ENCODE measurements around the gene NRG2.
A peak's percentile ranks its signal among the peaks of the same experiment; 100 is the strongest.

NRG2 gene

DNA sequence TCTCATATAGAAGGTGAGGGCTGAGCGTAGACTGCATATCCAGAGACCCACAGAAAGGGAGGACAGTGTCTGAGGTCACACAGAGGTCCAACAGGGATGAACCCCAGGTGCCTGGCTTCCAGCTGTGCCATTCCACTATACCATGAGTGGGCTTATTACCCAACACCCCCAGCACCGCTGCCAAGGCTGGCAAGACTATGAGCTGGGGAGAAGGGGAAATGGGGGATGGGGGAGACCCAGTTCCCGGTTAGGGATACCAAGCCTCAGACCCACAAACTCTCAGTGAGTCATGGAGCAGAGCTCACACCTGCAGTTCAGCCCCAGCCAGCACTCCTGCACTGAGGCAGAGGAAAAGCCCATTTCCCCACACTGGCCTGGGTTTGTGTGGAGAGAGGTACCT, 141.1 kb downstream of the NRG2 start:
- DNase-seq, result no peak
- Histone ChIP-seq H3K36me3 (no peaks in the 10 kb centered on the region), H3K27ac (no peak overlapping the region), H3K4me3 (ENCODE audit: low read depth, low read length) (no peak overlapping the region), H3K27me3 (ENCODE audit: insufficient read depth, low read depth, severe bottlenecking) (peaks cover 10% of the 10 kb centered on the region), H3K9me3 (ENCODE audit: severe bottlenecking) (no peaks in the 10 kb centered on the region)
- TF ChIP-seq CTCF (IDR thresholded peaks at IDR 0.05; ENCODE audit: low read depth, low read length), result no peak

GRCh38 chr5:139901251-139901575, 141.9 kb downstream of the NRG2 start:
- no peak for TF ChIP-seq CTCF (IDR thresholded peaks at IDR 0.05; ENCODE audit: low read depth, low read length)
- Histone ChIP-seq H3K9me3 (ENCODE audit: severe bottlenecking) (no peaks in the 10 kb centered on the region), H3K27me3 (ENCODE audit: insufficient read depth, low read depth, severe bottlenecking) (peaks cover 10% of the 10 kb centered on the region)

DNA sequence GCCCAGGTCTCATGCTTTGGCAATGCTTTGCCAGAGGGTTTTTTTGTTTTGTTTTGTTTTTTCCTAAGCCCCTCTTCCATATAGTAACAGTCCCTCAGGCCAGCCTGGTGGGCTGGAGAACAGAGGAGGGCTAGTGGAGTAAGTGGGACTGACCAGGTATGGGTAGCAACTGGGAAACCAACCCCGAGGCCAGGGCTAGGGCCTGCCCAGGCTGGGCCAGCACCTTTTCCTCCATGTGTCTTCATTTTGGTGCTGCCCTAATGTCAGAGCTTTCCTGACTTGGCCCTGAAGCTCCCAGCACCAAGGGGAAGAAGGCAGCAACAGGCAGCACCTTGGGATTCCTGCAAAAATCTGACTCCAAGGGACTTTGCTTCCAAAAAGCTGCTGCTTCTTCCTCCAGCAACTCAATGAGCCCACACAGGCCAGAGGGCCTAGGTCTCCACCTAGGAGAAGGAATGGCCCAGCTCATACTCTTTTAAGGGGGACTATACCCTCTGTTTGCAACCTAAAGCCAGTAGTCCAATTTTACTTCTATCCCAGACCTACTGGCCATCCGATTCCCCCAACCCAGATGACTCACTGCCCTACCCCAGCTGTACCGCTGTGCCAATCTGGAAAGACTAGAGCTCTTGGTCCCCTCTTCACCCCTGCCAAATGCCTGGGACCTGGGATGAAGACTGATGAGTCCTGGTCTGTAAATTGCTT, 142.4 kb downstream of the NRG2 start:
- Histone ChIP-seq H3K27me3 (ENCODE audit: insufficient read depth, low read depth, severe bottlenecking) (peaks cover 10% of the 10 kb centered on the region), H3K27ac (no peak overlapping the region), H3K36me3 (no peaks in the 10 kb centered on the region), H3K9me3 (ENCODE audit: severe bottlenecking) (no peaks in the 10 kb centered on the region), H3K4me3 (ENCODE audit: low read depth, low read length) (no peak overlapping the region)
- TF ChIP-seq CTCF (IDR thresholded peaks at IDR 0.05; ENCODE audit: low read depth, low read length), result no peak
- DNase-seq, result no peak

More at GRCh38 chr5:139901251-139901575, 141.9 kb downstream of the NRG2 start:
- DNase-seq, result no peak
- no peaks in the 10 kb centered on the region for H3K36me3 ChIP-seq
- H3K27ac ChIP-seq, result no peak overlapping the region
- H3K4me3 ChIP-seq (ENCODE audit: low read depth, low read length), result no peak overlapping the region

- H3K27me3 ChIP-seq (ENCODE audit: insufficient read depth, low read depth, severe bottlenecking), result peaks cover 10% of the 10 kb centered on the region
- H3K4me3 ChIP-seq (ENCODE audit: low read depth, low read length), result no peak overlapping the region
- no peak overlapping the region for H3K27ac ChIP-seq
- no peaks in the 10 kb centered on the region for H3K36me3 ChIP-seq
- no peak for TF ChIP-seq CTCF (IDR thresholded peaks at IDR 0.05; ENCODE audit: low read depth, low read length)
- H3K9me3 ChIP-seq (ENCODE audit: severe bottlenecking), result no peaks in the 10 kb centered on the region
- DNase-seq, result no peak
Observed at GRCh38 chr5:139898981-139899380, 144.1 kb downstream of the NRG2 start.

DNA sequence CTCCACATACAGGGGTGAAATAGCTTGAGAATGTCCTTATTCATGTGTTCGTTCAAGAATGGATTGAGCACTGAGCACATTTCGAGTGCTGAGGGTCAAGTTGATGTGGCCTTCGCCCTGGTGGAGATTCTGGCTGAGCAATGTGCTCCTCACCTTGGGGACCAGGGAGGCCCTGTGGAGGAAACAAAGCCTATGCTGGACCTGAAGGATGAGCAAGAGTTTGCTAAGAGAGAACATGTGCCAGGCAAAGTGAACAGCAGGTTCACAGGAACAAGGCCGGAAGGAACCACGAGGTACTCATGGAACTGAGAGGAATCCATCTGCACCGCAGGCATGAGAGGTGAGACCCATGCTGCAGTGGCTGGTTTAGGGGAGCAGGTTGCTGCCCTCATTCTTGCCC, 145.1 kb downstream of the NRG2 start:
- Histone ChIP-seq H3K27ac (no peak overlapping the region), H3K4me3 (ENCODE audit: low read depth, low read length) (no peak overlapping the region), H3K36me3 (no peaks in the 10 kb centered on the region), H3K27me3 (ENCODE audit: insufficient read depth, low read depth, severe bottlenecking) (peaks cover 3% of the 10 kb centered on the region), H3K9me3 (ENCODE audit: severe bottlenecking) (no peaks in the 10 kb centered on the region)
- TF ChIP-seq CTCF (IDR thresholded peaks at IDR 0.05; ENCODE audit: low read depth, low read length), result no peak
- DNase-seq, result no peak

- Histone ChIP-seq H3K9me3 (ENCODE audit: severe bottlenecking) (no peaks in the 10 kb centered on the region), H3K36me3 (no peaks in the 10 kb centered on the region), H3K4me3 (ENCODE audit: low read depth, low read length) (no peak overlapping the region), H3K27me3 (ENCODE audit: insufficient read depth, low read depth, severe bottlenecking) (no peaks in the 10 kb centered on the region), H3K27ac (no peak overlapping the region)
- TF ChIP-seq CTCF (IDR thresholded peaks at IDR 0.05; ENCODE audit: low read depth, low read length), result no peak
- DNase-seq, result peak; percentile 22
Observed at GRCh38 chr5:139897342-139897741, 145.8 kb downstream of the NRG2 start.

Data from WERI-Rb-1 (cell line).